Loucy (cell line): Measurements from ENCODE around the gene GMEB2.

Experiments
- EZH2phosphoT487 ChIP-seq: fragments of 200-600 bp; IDR thresholded peaks from 2 replicates; pipeline ENCODE4 v1.6.1; 2018; ENCODE audit warnings: antibody characterized with exemption, mild to moderate bottlenecking, moderate library complexity, borderline replicate concordance
- TF ChIP-seq, protein P1 (sequence below): fragments of 200-600 bp; sonication (generic); conservative IDR thresholded peaks from 2 replicates; pipeline ENCODE4 v1.5.1; 2014; ENCODE audit warnings: mild to moderate bottlenecking, antibody characterized with exemption, low read length

DNA sequence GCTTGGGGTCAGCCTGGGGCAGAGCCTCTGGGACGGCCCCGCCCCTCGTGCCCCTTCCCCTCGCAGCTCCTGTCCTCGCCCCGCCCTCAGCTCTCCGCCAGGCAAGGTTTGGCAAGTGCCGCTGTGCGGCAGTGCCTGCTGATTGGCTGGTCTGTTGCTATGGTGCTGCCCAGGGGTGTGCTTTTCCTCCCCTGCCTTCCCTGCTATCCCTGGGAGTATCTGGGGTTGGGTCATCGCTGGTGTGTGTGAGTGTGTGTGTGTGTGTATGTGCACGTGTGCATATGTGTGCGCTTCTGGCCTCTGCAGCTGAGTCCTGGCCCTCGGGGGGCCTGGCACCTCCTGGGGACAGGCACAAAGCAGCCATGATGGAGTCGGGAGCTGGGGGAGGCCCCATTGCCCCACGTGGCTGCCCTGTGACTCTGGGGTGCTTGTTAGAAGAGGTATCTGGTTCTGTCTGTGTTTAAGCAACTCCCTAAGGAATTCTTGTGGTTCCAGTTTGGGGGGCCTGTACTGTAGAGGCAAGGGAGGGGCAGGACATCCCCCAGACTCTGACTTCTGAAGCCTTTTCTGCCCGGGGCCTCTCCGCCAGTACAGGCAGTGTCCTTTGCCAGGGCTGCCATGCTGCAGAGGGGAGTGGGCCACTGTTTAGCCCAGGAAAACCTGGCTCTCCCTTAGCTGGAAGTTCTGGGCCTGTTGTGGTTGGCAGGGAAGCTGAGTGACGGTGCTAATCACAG lies 38.1 kb upstream of the GMEB2 start:
- TF ChIP-seq, protein P1, sequence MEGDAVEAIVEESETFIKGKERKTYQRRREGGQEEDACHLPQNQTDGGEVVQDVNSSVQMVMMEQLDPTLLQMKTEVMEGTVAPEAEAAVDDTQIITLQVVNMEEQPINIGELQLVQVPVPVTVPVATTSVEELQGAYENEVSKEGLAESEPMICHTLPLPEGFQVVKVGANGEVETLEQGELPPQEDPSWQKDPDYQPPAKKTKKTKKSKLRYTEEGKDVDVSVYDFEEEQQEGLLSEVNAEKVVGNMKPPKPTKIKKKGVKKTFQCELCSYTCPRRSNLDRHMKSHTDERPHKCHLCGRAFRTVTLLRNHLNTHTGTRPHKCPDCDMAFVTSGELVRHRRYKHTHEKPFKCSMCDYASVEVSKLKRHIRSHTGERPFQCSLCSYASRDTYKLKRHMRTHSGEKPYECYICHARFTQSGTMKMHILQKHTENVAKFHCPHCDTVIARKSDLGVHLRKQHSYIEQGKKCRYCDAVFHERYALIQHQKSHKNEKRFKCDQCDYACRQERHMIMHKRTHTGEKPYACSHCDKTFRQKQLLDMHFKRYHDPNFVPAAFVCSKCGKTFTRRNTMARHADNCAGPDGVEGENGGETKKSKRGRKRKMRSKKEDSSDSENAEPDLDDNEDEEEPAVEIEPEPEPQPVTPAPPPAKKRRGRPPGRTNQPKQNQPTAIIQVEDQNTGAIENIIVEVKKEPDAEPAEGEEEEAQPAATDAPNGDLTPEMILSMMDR, result no peak
- TF ChIP-seq EZH2phosphoT487, result no peak
